ENCODE results near the gene CEACAM19. TPM values are rescaled to one million over a fixed set of nuclear protein-coding genes. Genes with fewer than 3 reads are reported as not detected.
"Not testable (repeated sequence)": the region's sequence is repeated elsewhere in the genome, so short reads cannot be mapped to it uniquely, and the experiment has no call there.

Gene CEACAM19
- total RNA-seq, 2 donors from 2014 or later: 3.4 to 6.2 TPM

GRCh38 chr19:44683434-44684210, 12.3 kb downstream of the CEACAM19 start:
- ATAC-seq (ENCODE audit: insufficient number of reproducible peaks, low FRiP score, low read depth): no peak
- DNase-seq (ENCODE audit: low spot score): no peak
- H3K4me3 ChIP-seq: no peak overlapping the region
- no peak for TF ChIP-seq CTCF (IDR thresholded peaks at IDR 0.05)
- H3K27ac ChIP-seq: no peak overlapping the region
- H3K36me3 ChIP-seq: peaks cover 2% of the 10 kb centered on the region
- peaks cover 0 to 10% of the 10 kb centered on the region in 2 donors for H3K4me1 ChIP-seq (ENCODE audit: control insufficient read depth in 1 of 2, low read depth in 2 of 2)
- no peaks in the 10 kb centered on the region for H3K27me3 ChIP-seq (replicated peaks; ENCODE audit: insufficient read depth)
- H3K9me3 ChIP-seq: no peaks in the 10 kb centered on the region

- DNase-seq (ENCODE audit: low spot score); H3K4me3 ChIP-seq; H3K27ac ChIP-seq; H3K27me3 ChIP-seq (replicated peaks; ENCODE audit: insufficient read depth); ATAC-seq (ENCODE audit: insufficient number of reproducible peaks, low FRiP score, low read depth); H3K36me3 ChIP-seq; H3K9me3 ChIP-seq: not testable (repeated sequence)
- peaks cover 0 to 15% of the 10 kb centered on the region in 2 donors for H3K4me1 ChIP-seq (ENCODE audit: control insufficient read depth in 1 of 2, low read depth in 2 of 2)
Observed at GRCh38 chr19:44684396-44684795, 13.1 kb downstream of the CEACAM19 start.

- H3K27me3 ChIP-seq (replicated peaks; ENCODE audit: insufficient read depth): no peaks in the 10 kb centered on the region
- no peak overlapping the region for H3K4me3 ChIP-seq
- peaks cover 0 to 16% of the 10 kb centered on the region in 2 donors for H3K4me1 ChIP-seq (ENCODE audit: control insufficient read depth in 1 of 2, low read depth in 2 of 2)
- peak; percentile 38 for DNase-seq (ENCODE audit: low spot score)
- H3K9me3 ChIP-seq: no peaks in the 10 kb centered on the region
- no peak for TF ChIP-seq CTCF (IDR thresholded peaks at IDR 0.05)
- H3K36me3 ChIP-seq: peaks cover 2% of the 10 kb centered on the region
- no peak for ATAC-seq (ENCODE audit: insufficient number of reproducible peaks, low FRiP score, low read depth)
- H3K27ac ChIP-seq: peak overlapping the region in 1 of 2 donors; percentile 7
Observed at GRCh38 chr19:44684892-44685863, 13.9 kb downstream of the CEACAM19 start.

GRCh38 chr19:44685877-44686276, 14.6 kb downstream of the CEACAM19 start:
- ATAC-seq (ENCODE audit: insufficient number of reproducible peaks, low FRiP score, low read depth) (no peak), DNase-seq (ENCODE audit: low spot score) (no peak)
- no peaks in the 10 kb centered on the region for H3K9me3 ChIP-seq
- H3K27me3 ChIP-seq (replicated peaks; ENCODE audit: insufficient read depth): no peaks in the 10 kb centered on the region
- no peak overlapping the region for H3K27ac ChIP-seq
- peaks cover 0 to 16% of the 10 kb centered on the region in 2 donors for H3K4me1 ChIP-seq (ENCODE audit: control insufficient read depth in 1 of 2, low read depth in 2 of 2)
- peaks cover under 1% of the 10 kb centered on the region for H3K36me3 ChIP-seq
- no peak overlapping the region for H3K4me3 ChIP-seq
- TF ChIP-seq CTCF (IDR thresholded peaks at IDR 0.05): no peak

GRCh38 chr19:44686896-44687295, 15.6 kb downstream of the CEACAM19 start:
- DNase-seq (ENCODE audit: low spot score): no peak
- Histone ChIP-seq H3K4me1 (ENCODE audit: control insufficient read depth in 1 of 2, low read depth in 2 of 2) (peaks cover under 1 to 22% of the 10 kb centered on the region in 2 donors), H3K9me3 (no peaks in the 10 kb centered on the region), H3K27me3 (replicated peaks; ENCODE audit: insufficient read depth) (no peaks in the 10 kb centered on the region), H3K36me3 (no peaks in the 10 kb centered on the region), H3K27ac (no peak overlapping the region), H3K4me3 (no peak overlapping the region)
- no peak for TF ChIP-seq CTCF (IDR thresholded peaks at IDR 0.05)
- no peak for ATAC-seq (ENCODE audit: insufficient number of reproducible peaks, low FRiP score, low read depth)

Data from thoracic aorta (tissue), 2 donors.